SU-DHL-6 (cell line): Measurements from ENCODE around the gene DLG2.

ENCODE experiments used
- CTCF ChIP-seq: fragments of 200-600 bp; sonication (generic); IDR thresholded peaks from one replicate; pipeline ENCODE4 v1.5.1; 2017; ENCODE audit warnings: antibody characterized with exemption, mild to moderate bottlenecking, low read length, moderate library complexity; ENCODE audit not compliant: insufficient read depth, poor library complexity, severe bottlenecking
- EZH2phosphoT487 ChIP-seq: fragments of 200-600 bp; sonication (generic), shearing (Covaris generic); conservative IDR thresholded peaks from 2 replicates; pipeline ENCODE4 v1.6.1; 2018; ENCODE audit warnings: mild to moderate bottlenecking, antibody characterized with exemption, low read length, moderate library complexity, mixed read lengths

GRCh38 chr11:83601914-83602527 is 2025.1 kb downstream of the DLG2 start:
- TF ChIP-seq CTCF (no peak), EZH2phosphoT487 (no peak)
